Gastrocnemius medialis (tissue), 4 donors: ENCODE results near the gene PBOV1. TPM values are rescaled to one million over a fixed set of nuclear protein-coding genes. Genes with fewer than 3 reads are reported as not detected.

Source experiments
- ATAC-seq, 2 donors: fragments of 150-250 bp; one replicate each; pipeline ENCODE4 v1.9.1; 2016
- DNase-seq, 2 donors: peaks; one replicate each; pipeline ENCODE4 v3.0.0-alpha.2; 2019
- H3K27ac ChIP-seq, 4 donors: fragments of 200-600 bp; sonication (generic); 1 replicate in 1 of 4; 2 replicates in 3 of 4; pipeline ENCODE4 v1.5.1; 2016 to 2018; ENCODE audit warnings: mild to moderate bottlenecking in 2 of 4, moderate library complexity in 1 of 4
- H3K27me3 ChIP-seq, 3 donors: fragments of 200-600 bp; sonication (generic) in 2 of 3; 1 replicate in 1 of 3; 2 replicates in 2 of 3; pipeline versions ENCODE4 v1.5.1 to v1.6.0; 2016 to 2019; ENCODE audit warnings: mild to moderate bottlenecking in 1 of 3, moderate library complexity in 1 of 3
- H3K36me3 ChIP-seq, 2 donors: fragments of 200-600 bp; sonication (generic) in 1 of 2; one replicate each; pipeline ENCODE4 v1.5.1; 2017 to 2018
- H3K4me1 ChIP-seq, 2 donors: fragments of 200-600 bp; sonication (generic) in 1 of 2; one replicate each; pipeline ENCODE4 v1.5.1; 2016 to 2017; ENCODE audit warnings: mild to moderate bottlenecking in 2 of 2
- H3K4me3 ChIP-seq, 4 donors: fragments of 200-600 bp; sonication (generic) in 3 of 4; 1 replicate in 1 of 4; 2 replicates in 3 of 4; pipeline ENCODE4 v1.5.1; 2016 to 2019; ENCODE audit warnings: mild to moderate bottlenecking in 2 of 4
- H3K9me3 ChIP-seq, 3 donors: fragments of 200-600 bp; sonication (generic) in 2 of 3; 1 replicate in 1 of 3; 2 replicates in 2 of 3; pipeline ENCODE4 v1.5.1; 2016 to 2019
- POLR2A ChIP-seq, 2 donors: fragments of 450-650 bp; IDR thresholded peaks; one replicate each; pipeline ENCODE4 v1.6.1; 2017; ENCODE audit warnings: antibody characterized with exemption in 2 of 2, mild to moderate bottlenecking in 2 of 2, moderate library complexity in 2 of 2
- in situ Hi-C, 4 donors: fragments of 200-750 bp; cut with MboI; loops; one replicate each; pipeline versions ENCODE4 v1.15.0 to v1.8.0; 2017; ENCODE audit warnings: low sequenced_read_pairs in 4 of 4
- intact Hi-C: fragments of 100-400 bp; cut with DNase I; formaldehyde crosslinking; loops from one replicate; pipeline ENCODE4 v1.15.1; 2023; ENCODE audit warnings: low total_unique reads
- total RNA-seq, 4 donors: library from RNA; depleted of rRNA; stranded (reverse); fragments of >200 nt; gene quantifications; one replicate each; pipeline versions ENCODE4 v1.1.0 to v1.2.3, GENCODE V29; 2016
- TF ChIP-seq, protein P1 (sequence below), 5 experiments: fragments of 450-650 bp in 3 of 5; fragments of 200-600 bp in 2 of 5; sonication (generic) in 2 of 5; IDR thresholded peaks in 4 of 5; conservative IDR thresholded peaks in 1 of 5; 1 replicate in 4 of 5; 2 replicates in 1 of 5; pipeline ENCODE4 v1.5.1; 2016 to 2019; ENCODE audit warnings: antibody characterized with exemption in 5 of 5, mild to moderate bottlenecking in 3 of 5, moderate library complexity in 3 of 5

Gene PBOV1
- total RNA-seq, 4 donors from 2014 or later: not detected

DNA sequence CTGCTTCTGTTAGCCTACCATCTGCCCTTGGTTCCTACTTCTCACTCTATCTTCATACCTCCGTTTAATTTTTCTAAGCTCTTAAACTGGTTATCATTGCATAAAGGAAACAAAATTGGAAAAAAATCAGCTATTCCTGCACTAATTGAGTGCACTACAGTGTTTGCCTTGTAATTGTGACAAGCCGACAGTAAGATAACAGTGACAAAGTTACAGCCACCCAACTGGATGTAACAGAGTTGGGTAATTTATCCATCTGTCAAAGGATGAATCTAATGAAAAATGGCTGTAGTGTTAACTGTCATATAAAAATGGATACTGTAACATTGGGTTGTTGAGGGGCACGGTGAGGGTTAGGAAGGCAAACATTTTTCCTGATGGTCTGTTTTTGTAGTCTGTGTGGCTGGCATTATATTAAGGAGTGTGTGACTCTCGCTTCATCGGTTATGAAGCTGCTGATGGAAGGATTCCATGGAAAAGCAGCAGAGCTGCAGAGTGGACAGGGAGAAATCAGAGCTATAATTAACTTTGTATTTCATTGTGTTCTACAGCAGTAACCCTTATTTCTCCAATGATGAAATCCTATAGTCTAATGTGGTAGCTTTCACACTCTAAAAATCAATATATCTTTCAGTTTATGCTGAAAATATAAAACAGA, 12.7 kb downstream of the PBOV1 start:
- Histone ChIP-seq H3K4me1 (peaks cover 4 to 6% of the 10 kb centered on the region in 2 donors), H3K9me3 (no peaks in the 10 kb centered on the region), H3K27ac (no peak overlapping the region), H3K4me3 (no peak overlapping the region), H3K36me3 (no peaks in the 10 kb centered on the region), H3K27me3 (no peaks in the 10 kb centered on the region)
- TF ChIP-seq POLR2A (IDR thresholded peaks at IDR 0.05): no peak
- TF ChIP-seq, protein P1, sequence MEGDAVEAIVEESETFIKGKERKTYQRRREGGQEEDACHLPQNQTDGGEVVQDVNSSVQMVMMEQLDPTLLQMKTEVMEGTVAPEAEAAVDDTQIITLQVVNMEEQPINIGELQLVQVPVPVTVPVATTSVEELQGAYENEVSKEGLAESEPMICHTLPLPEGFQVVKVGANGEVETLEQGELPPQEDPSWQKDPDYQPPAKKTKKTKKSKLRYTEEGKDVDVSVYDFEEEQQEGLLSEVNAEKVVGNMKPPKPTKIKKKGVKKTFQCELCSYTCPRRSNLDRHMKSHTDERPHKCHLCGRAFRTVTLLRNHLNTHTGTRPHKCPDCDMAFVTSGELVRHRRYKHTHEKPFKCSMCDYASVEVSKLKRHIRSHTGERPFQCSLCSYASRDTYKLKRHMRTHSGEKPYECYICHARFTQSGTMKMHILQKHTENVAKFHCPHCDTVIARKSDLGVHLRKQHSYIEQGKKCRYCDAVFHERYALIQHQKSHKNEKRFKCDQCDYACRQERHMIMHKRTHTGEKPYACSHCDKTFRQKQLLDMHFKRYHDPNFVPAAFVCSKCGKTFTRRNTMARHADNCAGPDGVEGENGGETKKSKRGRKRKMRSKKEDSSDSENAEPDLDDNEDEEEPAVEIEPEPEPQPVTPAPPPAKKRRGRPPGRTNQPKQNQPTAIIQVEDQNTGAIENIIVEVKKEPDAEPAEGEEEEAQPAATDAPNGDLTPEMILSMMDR (IDR thresholded peaks at IDR 0.05 in 4 of 5, conservative IDR thresholded peaks at IDR 0.05 in 1 of 5): no peak
- ATAC-seq: no peak
- DNase-seq: no peak
- in situ Hi-C loops: no loop called here
- intact Hi-C loops: no loop called here

DNA sequence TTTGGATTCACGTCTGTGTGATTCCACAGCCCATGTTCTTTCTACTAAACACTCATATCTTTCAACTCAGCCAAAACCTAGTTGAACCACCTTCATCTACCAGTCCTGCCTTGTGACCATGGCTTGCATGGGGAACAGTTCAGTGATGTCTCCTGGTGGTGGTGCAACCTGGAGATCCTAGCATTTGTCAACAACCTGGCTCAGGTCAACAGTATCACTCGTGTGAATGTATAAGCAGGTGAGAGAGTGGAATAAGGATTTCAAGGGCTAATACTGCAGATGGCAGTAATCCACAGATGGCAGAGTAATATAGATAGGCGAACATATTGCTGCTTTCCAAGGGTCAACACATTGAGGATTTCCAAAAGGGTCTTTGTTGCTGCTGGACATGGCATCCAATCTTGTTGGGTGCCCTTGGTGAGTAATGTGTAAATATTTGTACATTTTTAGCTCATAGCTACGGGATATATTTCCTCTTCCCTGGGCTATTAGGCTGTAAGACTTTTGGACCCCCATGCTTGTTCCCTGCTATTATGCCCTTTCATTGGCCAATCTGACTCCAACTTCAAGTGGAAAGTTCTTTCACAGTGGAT, 13.4 kb downstream of the PBOV1 start:
- intact Hi-C loops (no loop called here), in situ Hi-C loops (no loop called here)
- H3K4me3 ChIP-seq: no peak overlapping the region
- TF ChIP-seq, protein P1 (IDR thresholded peaks at IDR 0.05 in 4 of 5, conservative IDR thresholded peaks at IDR 0.05 in 1 of 5): no peak
- TF ChIP-seq POLR2A (IDR thresholded peaks at IDR 0.05): no peak
- no peak for ATAC-seq
- no peak for DNase-seq
- no peaks in the 10 kb centered on the region for H3K27me3 ChIP-seq
- peaks cover 4 to 6% of the 10 kb centered on the region in 2 donors for H3K4me1 ChIP-seq
- H3K36me3 ChIP-seq: no peaks in the 10 kb centered on the region
- no peaks in the 10 kb centered on the region for H3K9me3 ChIP-seq
- no peak overlapping the region for H3K27ac ChIP-seq

DNA sequence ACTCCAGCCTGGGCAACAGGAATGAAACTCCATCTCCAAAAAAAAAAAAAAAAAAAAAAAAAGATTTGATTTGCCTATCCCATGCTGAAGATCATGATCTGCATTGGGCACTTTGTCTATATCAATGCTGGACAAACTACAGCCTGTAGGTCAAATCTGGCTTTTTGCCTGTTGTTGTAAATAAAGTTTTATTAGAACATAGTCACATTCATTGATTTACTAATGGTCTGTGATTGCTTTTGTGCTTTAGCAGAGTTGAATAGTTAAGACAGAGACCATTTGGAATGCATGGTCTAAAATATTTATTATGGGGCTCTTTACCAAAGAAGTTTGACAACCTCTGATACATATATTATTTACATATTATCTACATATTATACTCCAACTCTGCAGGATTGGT, 14.0 kb downstream of the PBOV1 start:
- ATAC-seq: no peak
- Histone ChIP-seq H3K4me3 (no peak overlapping the region), H3K27ac (no peak overlapping the region), H3K36me3 (no peaks in the 10 kb centered on the region), H3K27me3 (no peaks in the 10 kb centered on the region), H3K4me1 (peaks cover 4 to 6% of the 10 kb centered on the region in 2 donors), H3K9me3 (no peaks in the 10 kb centered on the region)
- TF ChIP-seq, protein P1 (IDR thresholded peaks at IDR 0.05 in 4 of 5, conservative IDR thresholded peaks at IDR 0.05 in 1 of 5): no peak
- no peak for TF ChIP-seq POLR2A (IDR thresholded peaks at IDR 0.05)
- no peak for DNase-seq
- intact Hi-C loops (no loop called here), in situ Hi-C loops (no loop called here)

DNA sequence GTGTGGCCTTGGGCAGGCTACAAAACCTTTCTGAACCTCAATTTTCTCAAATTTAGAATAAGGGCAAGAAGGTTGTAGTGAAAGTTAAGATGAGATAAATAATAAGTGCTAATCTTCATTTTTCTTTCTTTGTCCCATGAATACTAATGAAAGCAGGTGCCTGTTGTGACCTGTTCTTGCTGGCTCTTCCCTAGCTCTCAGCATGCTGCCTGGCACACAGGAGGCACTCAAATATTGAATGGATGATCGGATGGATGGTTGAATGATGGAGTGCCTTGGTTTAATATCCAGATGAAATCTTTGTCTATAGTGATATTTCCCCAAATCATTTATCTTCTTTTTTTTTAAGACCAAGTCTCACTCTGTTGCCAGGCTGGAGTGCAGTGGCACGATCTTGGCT, 15.0 kb downstream of the PBOV1 start:
- peaks cover 4 to 6% of the 10 kb centered on the region in 2 donors for H3K4me1 ChIP-seq
- in situ Hi-C loops: no loop called here
- no peak for TF ChIP-seq POLR2A (IDR thresholded peaks at IDR 0.05)
- TF ChIP-seq, protein P1 (IDR thresholded peaks at IDR 0.05 in 4 of 5, conservative IDR thresholded peaks at IDR 0.05 in 1 of 5): no peak
- ATAC-seq (no peak), DNase-seq (no peak)
- intact Hi-C loops: no loop called here
- H3K27me3 ChIP-seq: no peaks in the 10 kb centered on the region
- no peaks in the 10 kb centered on the region for H3K36me3 ChIP-seq
- no peaks in the 10 kb centered on the region for H3K9me3 ChIP-seq
- H3K27ac ChIP-seq: no peak overlapping the region
- no peak overlapping the region for H3K4me3 ChIP-seq
